GM19099 (cell line): Measurements from ENCODE around the gene IGF1R.

Source experiments
- POLR2A ChIP-seq: IDR thresholded peaks from 3 replicates; pipeline ENCODE4 v1.6.1; 2011; ENCODE audit warnings: low read depth; ENCODE audit not compliant: insufficient read length; ENCODE audit errors: extremely low read depth

The IGF1R gene

GRCh38 chr15:98720031-98720430 is 71.7 kb downstream of the IGF1R start:
- TF ChIP-seq POLR2A, result no peak

GRCh38 chr15:98720577-98721565 is 72.5 kb downstream of the IGF1R start:
- TF ChIP-seq POLR2A, result no peak

- TF ChIP-seq POLR2A, result no peak
These were observed 73.9 kb downstream of the IGF1R start for GRCh38 chr15:98722209-98722608.

- TF ChIP-seq POLR2A, result no peak
These were observed 74.3 kb downstream of the IGF1R start for GRCh38 chr15:98722645-98723044.

GRCh38 chr15:98723195-98723594 is 74.9 kb downstream of the IGF1R start:
- no peak for TF ChIP-seq POLR2A

GRCh38 chr15:98724048-98724447 is 75.7 kb downstream of the IGF1R start:
- TF ChIP-seq POLR2A, result no peak

GRCh38 chr15:98724494-98724893 is 76.2 kb downstream of the IGF1R start:
- no peak for TF ChIP-seq POLR2A

- no peak for TF ChIP-seq POLR2A
These were observed 77.5 kb downstream of the IGF1R start for GRCh38 chr15:98725874-98726273.

GRCh38 chr15:98727115-98728040 is 79.0 kb downstream of the IGF1R start:
- TF ChIP-seq POLR2A, result no peak

GRCh38 chr15:98728082-98728810 is 79.9 kb downstream of the IGF1R start:
- no peak for TF ChIP-seq POLR2A

GRCh38 chr15:98728811-98729160 is 80.4 kb downstream of the IGF1R start:
- TF ChIP-seq POLR2A, result no peak

- TF ChIP-seq POLR2A, result no peak
These were observed 81.2 kb downstream of the IGF1R start for GRCh38 chr15:98729446-98730042.

GRCh38 chr15:98730860-98731711 is 82.7 kb downstream of the IGF1R start:
- TF ChIP-seq POLR2A, result no peak
